H9 (cell line): ENCODE results near the gene PLEKHG5. TPM values are rescaled to one million over a fixed set of nuclear protein-coding genes. Genes with fewer than 3 reads are reported as not detected.

Source experiments
- DNase-seq: peaks from one replicate; pipeline ENCODE4 v3.0.0-alpha.2; 2017
- H2AFZ ChIP-seq: one replicate; pipeline ENCODE4 v1.6.1; 2013; ENCODE audit warnings: mild to moderate bottlenecking, low read length, control low read depth, moderate library complexity
- H2AK5ac ChIP-seq: 2 replicates; pipeline ENCODE4 v1.6.1; 2013; ENCODE audit warnings: low read length, control low read depth, mixed read lengths; ENCODE audit not compliant: insufficient read length
- H2BK120ac ChIP-seq: one replicate; pipeline ENCODE4 v1.6.1; 2013; ENCODE audit warnings: low read depth, mild to moderate bottlenecking, low read length, control low read depth, inconsistent platforms; ENCODE audit not compliant: poor library complexity, severe bottlenecking
- H2BK12ac ChIP-seq: 2 replicates; pipeline ENCODE4 v1.6.1; 2013; ENCODE audit warnings: low read length, control low read depth, mixed read lengths, low read depth; ENCODE audit not compliant: insufficient read length
- H2BK15ac ChIP-seq: 2 replicates; pipeline ENCODE4 v1.6.1; 2013; ENCODE audit warnings: low read depth, low read length, control low read depth
- H2BK20ac ChIP-seq: one replicate; pipeline ENCODE4 v1.6.1; 2013; ENCODE audit warnings: low read depth, mild to moderate bottlenecking, low read length, control low read depth, inconsistent platforms; ENCODE audit not compliant: poor library complexity, severe bottlenecking
- H2BK5ac ChIP-seq: 2 replicates; pipeline ENCODE4 v1.6.1; 2013; ENCODE audit warnings: low read length, control low read depth, mixed read lengths; ENCODE audit not compliant: insufficient read length
- H3K14ac ChIP-seq: 2 replicates; pipeline ENCODE4 v1.6.1; 2013; ENCODE audit warnings: low read length, control low read depth; ENCODE audit not compliant: insufficient read depth
- H3K18ac ChIP-seq: 2 replicates; pipeline ENCODE4 v1.6.1; 2013; ENCODE audit warnings: low read depth, mild to moderate bottlenecking, mixed read lengths, low read length, control low read depth; ENCODE audit not compliant: insufficient read length
- H3K23ac ChIP-seq: 2 replicates; pipeline ENCODE4 v1.6.1; 2013; ENCODE audit warnings: low read length, control low read depth, mixed read lengths, low read depth; ENCODE audit not compliant: insufficient read length
- H3K23me2 ChIP-seq: 2 replicates; pipeline ENCODE4 v1.6.1; 2013; ENCODE audit warnings: low read depth, mild to moderate bottlenecking, mixed read lengths, low read length, control low read depth; ENCODE audit not compliant: insufficient read length, poor library complexity, severe bottlenecking
- H3K27ac ChIP-seq: 2 replicates; pipeline ENCODE4 v1.5.1; 2013; ENCODE audit warnings: low read length, control low read depth, mixed read lengths, low read depth; ENCODE audit not compliant: insufficient read length
- H3K27me3 ChIP-seq: 2 replicates; pipeline ENCODE4 v1.6.1; 2013; ENCODE audit warnings: low read length, control low read depth, inconsistent platforms; ENCODE audit not compliant: insufficient read depth
- H3K4ac ChIP-seq: 2 replicates; pipeline ENCODE4 v1.6.1; 2013; ENCODE audit warnings: low read depth, mild to moderate bottlenecking, control low read depth, inconsistent platforms, low read length, moderate library complexity
- H3K4me1 ChIP-seq: 2 replicates; pipeline ENCODE4 v1.6.1; 2013; ENCODE audit warnings: low read length, control low read depth, inconsistent platforms; ENCODE audit not compliant: insufficient read depth
- H3K4me2 ChIP-seq: 2 replicates; pipeline ENCODE4 v1.6.1; 2013; ENCODE audit warnings: low read length, control low read depth, mixed read lengths; ENCODE audit not compliant: insufficient read length, insufficient read depth
- H3K56ac ChIP-seq: 2 replicates; pipeline ENCODE4 v1.6.1; 2013; ENCODE audit warnings: low read depth, mild to moderate bottlenecking, mixed read lengths, low read length, control low read depth; ENCODE audit not compliant: insufficient read length
- H3K79me1 ChIP-seq: 2 replicates; pipeline ENCODE4 v1.6.1; 2013; ENCODE audit warnings: low read depth, mild to moderate bottlenecking, moderate library complexity, low read length, control low read depth, inconsistent platforms; ENCODE audit not compliant: insufficient read depth, poor library complexity, severe bottlenecking
- H3K79me2 ChIP-seq: 2 replicates; pipeline ENCODE4 v1.6.1; 2013; ENCODE audit warnings: low read length, control low read depth, inconsistent platforms; ENCODE audit not compliant: insufficient read depth
- H3K9ac ChIP-seq: 2 replicates; pipeline ENCODE4 v1.6.1; 2013; ENCODE audit warnings: low read length, control low read depth, mixed read lengths; ENCODE audit not compliant: insufficient read length; ENCODE audit errors: extremely low read depth
- H3K9me3 ChIP-seq: one replicate; pipeline ENCODE4 v1.6.1; 2013; ENCODE audit warnings: low read depth, low read length, inconsistent platforms; ENCODE audit not compliant: control insufficient read depth
- H3T11ph ChIP-seq: one replicate; pipeline ENCODE4 v1.6.1; 2013; ENCODE audit warnings: mild to moderate bottlenecking, low read length, control low read depth, inconsistent platforms
- H4K20me1 ChIP-seq: one replicate; pipeline ENCODE4 v1.6.1; 2013; ENCODE audit not compliant: control insufficient read depth, insufficient read length, insufficient read depth
- H4K5ac ChIP-seq: 2 replicates; pipeline ENCODE4 v1.6.1; 2013; ENCODE audit warnings: low read depth, mild to moderate bottlenecking, mixed read lengths, low read length, control low read depth; ENCODE audit not compliant: insufficient read length
- H4K8ac ChIP-seq: replicated peaks from 2 replicates; pipeline ENCODE4 v1.6.1; 2013; ENCODE audit warnings: low read length, control low read depth, mixed read lengths, low read depth; ENCODE audit not compliant: insufficient read length
- H4K91ac ChIP-seq: 2 replicates; pipeline ENCODE4 v1.6.1; 2013; ENCODE audit warnings: low read depth, mild to moderate bottlenecking, moderate library complexity, mixed read lengths, low read length, control low read depth; ENCODE audit not compliant: insufficient read length
- H3K27ac Mint-ChIP-seq, 3 experiments: 2 replicates in 2 of 3; 3 replicates in 1 of 3; pipeline ENCODE4 v1.8.0; 2020 to 2021; ENCODE audit warnings: mixed read lengths in 3 of 3, mild to moderate bottlenecking in 1 of 3, moderate library complexity in 1 of 3
- H3K27me3 Mint-ChIP-seq: 2 replicates; pipeline ENCODE4 v1.8.0; 2021; ENCODE audit warnings: low read depth, mild to moderate bottlenecking, moderate library complexity, mixed read lengths
- H3K36me3 Mint-ChIP-seq, 3 experiments: 2 replicates in 2 of 3; 3 replicates in 1 of 3; pipeline ENCODE4 v1.8.0; 2020 to 2021; ENCODE audit warnings: low read depth in 3 of 3, mixed read lengths in 3 of 3; ENCODE audit not compliant: insufficient read depth in 1 of 3
- H3K4me1 Mint-ChIP-seq, 2 experiments: 2 replicates each; pipeline ENCODE4 v1.8.0; 2020; ENCODE audit warnings: mixed read lengths in 2 of 2
- H3K4me3 Mint-ChIP-seq, 2 experiments: 2 replicates in 1 of 2; 3 replicates in 1 of 2; pipeline ENCODE4 v1.8.0; 2020 to 2021; ENCODE audit warnings: mild to moderate bottlenecking in 2 of 2, mixed read lengths in 2 of 2, moderate library complexity in 1 of 2
- H3K9me3 Mint-ChIP-seq, 2 experiments: 2 replicates in 1 of 2; 3 replicates in 1 of 2; pipeline ENCODE4 v1.8.0; 2020; ENCODE audit warnings: mild to moderate bottlenecking in 2 of 2, mixed read lengths in 2 of 2, moderate library complexity in 1 of 2
- WGBS: extraction: QIAGEN DNeasy Blood & Tissue Kit; methylation state at CpG from one replicate; pipeline ENCODE4 v1.1.7; 2013; ENCODE audit warnings: missing lambda C conversion rate, low lambda C conversion rate, mixed read lengths; ENCODE audit not compliant: insufficient read length; ENCODE audit errors: extremely low coverage; 5-methylcytosine and 5-hydroxymethylcytosine counted together
- total RNA-seq: library from RNA; stranded (reverse); gene quantifications from 2 replicates; pipeline ENCODE4 v1.2.1, GENCODE V29; 2021
- TF ChIP-seq, protein P1 (sequence below): fragments of 200-600 bp; sonication (generic); conservative IDR thresholded peaks from 3 replicates; pipeline ENCODE4 v1.8.0; 2021; ENCODE audit warnings: antibody characterized with exemption, mild to moderate bottlenecking

The PLEKHG5 gene
- total RNA-seq, 1 experiment from 2014 or later = 22.3 TPM

DNA sequence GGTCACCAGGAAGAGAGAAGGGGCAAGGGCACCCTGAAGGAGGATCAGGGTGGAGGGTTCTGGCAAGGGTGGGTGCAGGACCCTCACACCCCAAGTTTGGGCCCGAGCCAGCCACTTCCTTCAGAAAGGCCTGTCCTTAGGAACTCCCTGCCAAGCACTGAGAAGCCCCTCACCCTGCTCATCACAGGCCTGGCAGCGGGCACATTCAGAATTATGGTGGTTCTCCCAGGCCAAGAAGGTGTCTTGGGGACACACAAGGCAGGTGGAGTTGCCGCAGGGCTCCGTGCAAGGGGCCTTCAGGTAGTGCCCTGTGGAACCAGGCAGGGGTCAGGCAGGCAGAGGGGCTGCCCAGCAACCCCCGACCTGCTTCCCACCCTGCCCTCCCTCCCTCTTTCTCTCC lies 26.6 kb downstream of the PLEKHG5 start:
- H4K8ac ChIP-seq = no peak overlapping the region
- H3K4me1 ChIP-seq = no peaks in the 10 kb centered on the region; the same call in 1 of the 2 replicates
- Mint-ChIP-seq H3K27ac (peak overlapping the region in 2 of 3 experiments; percentile 9 to 42; a peak in 2 of 7 replicates), H3K4me3 (no peak overlapping the region), H3K9me3 (no peaks in the 10 kb centered on the region), H3K36me3 (peaks cover 8 to 47% (median 46%) of the 10 kb centered on the region in 3 experiments; a peak in 6 of 7 replicates), H3K4me1 (peaks cover 11 to 22% of the 10 kb centered on the region in 2 experiments), H3K27me3 (no peaks in the 10 kb centered on the region; the same call in 1 of the 2 replicates)
- TF ChIP-seq, protein P1, sequence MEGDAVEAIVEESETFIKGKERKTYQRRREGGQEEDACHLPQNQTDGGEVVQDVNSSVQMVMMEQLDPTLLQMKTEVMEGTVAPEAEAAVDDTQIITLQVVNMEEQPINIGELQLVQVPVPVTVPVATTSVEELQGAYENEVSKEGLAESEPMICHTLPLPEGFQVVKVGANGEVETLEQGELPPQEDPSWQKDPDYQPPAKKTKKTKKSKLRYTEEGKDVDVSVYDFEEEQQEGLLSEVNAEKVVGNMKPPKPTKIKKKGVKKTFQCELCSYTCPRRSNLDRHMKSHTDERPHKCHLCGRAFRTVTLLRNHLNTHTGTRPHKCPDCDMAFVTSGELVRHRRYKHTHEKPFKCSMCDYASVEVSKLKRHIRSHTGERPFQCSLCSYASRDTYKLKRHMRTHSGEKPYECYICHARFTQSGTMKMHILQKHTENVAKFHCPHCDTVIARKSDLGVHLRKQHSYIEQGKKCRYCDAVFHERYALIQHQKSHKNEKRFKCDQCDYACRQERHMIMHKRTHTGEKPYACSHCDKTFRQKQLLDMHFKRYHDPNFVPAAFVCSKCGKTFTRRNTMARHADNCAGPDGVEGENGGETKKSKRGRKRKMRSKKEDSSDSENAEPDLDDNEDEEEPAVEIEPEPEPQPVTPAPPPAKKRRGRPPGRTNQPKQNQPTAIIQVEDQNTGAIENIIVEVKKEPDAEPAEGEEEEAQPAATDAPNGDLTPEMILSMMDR = no peak; the same call in 2 of the 3 replicates
- H3K4me2 ChIP-seq = no peak overlapping the region
- no peak overlapping the region for H2BK12ac ChIP-seq
- no peak overlapping the region for H2AFZ ChIP-seq
- no peak overlapping the region for H4K91ac ChIP-seq
- H4K20me1 ChIP-seq = no peaks in the 10 kb centered on the region
- no CpG with 5 or more reads among the region's 5 CpGs for WGBS
- H3K56ac ChIP-seq = no peak overlapping the region
- no peak overlapping the region for H3K9ac ChIP-seq
- no peak overlapping the region for H2BK20ac ChIP-seq
- H3T11ph ChIP-seq = no peak overlapping the region
- no peaks in the 10 kb centered on the region for H3K79me1 ChIP-seq
- no peak overlapping the region for H2BK5ac ChIP-seq
- no peak for DNase-seq
- no peaks in the 10 kb centered on the region for H3K27me3 ChIP-seq
- H3K27ac ChIP-seq = no peak overlapping the region
- no peak overlapping the region for H3K18ac ChIP-seq
- no peaks in the 10 kb centered on the region for H3K23me2 ChIP-seq
- H3K9me3 ChIP-seq = no peaks in the 10 kb centered on the region
- no peak overlapping the region for H3K4ac ChIP-seq
- no peaks in the 10 kb centered on the region for H3K79me2 ChIP-seq
- no peak overlapping the region for H3K23ac ChIP-seq
- no peak overlapping the region for H2BK15ac ChIP-seq
- no peak overlapping the region for H2AK5ac ChIP-seq
- no peak overlapping the region for H4K5ac ChIP-seq
- H3K14ac ChIP-seq = no peak overlapping the region
- no peak overlapping the region for H2BK120ac ChIP-seq
